GM12878 (cell line): Measurements from ENCODE around the gene PPIF.

Source experiments
- ATF3 ChIP-seq: IDR thresholded peaks from 2 replicates; pipeline ENCODE4 v1.6.1; 2011; ENCODE audit warnings: low read depth, mild to moderate bottlenecking, low read length, moderate library complexity, borderline replicate concordance; ENCODE audit errors: extremely low read depth
- BCL3 ChIP-seq: IDR thresholded peaks from 2 replicates; pipeline ENCODE4 v1.6.1; 2011; ENCODE audit warnings: borderline replicate concordance, low read depth, mild to moderate bottlenecking, moderate library complexity, low read length; ENCODE audit not compliant: insufficient read depth, poor library complexity, severe bottlenecking
- CTCF ChIP-seq, 3 experiments: IDR thresholded peaks in 2 of 3; conservative IDR thresholded peaks in 1 of 3; 2 replicates each; pipeline ENCODE4 v1.5.1; 2011; ENCODE audit warnings: low read depth in 3 of 3, low read length in 3 of 3, mild to moderate bottlenecking in 3 of 3, control low read depth in 2 of 3, moderate library complexity in 2 of 3, inconsistent platforms in 1 of 3, mixed read lengths in 1 of 3; ENCODE audit not compliant: control insufficient read depth in 2 of 3, insufficient read depth in 1 of 3; ENCODE audit errors: extremely low read depth in 1 of 3
- NFXL1 ChIP-seq: fragments of 450-650 bp; IDR thresholded peaks from 2 replicates; pipeline ENCODE4 v1.6.1; 2017; ENCODE audit warnings: antibody characterized with exemption, mild to moderate bottlenecking, borderline replicate concordance
- POLR2A ChIP-seq: IDR thresholded peaks from 2 replicates; pipeline ENCODE4 v1.6.1; 2011; ENCODE audit warnings: low read depth, mild to moderate bottlenecking, low read length
- POLR2AphosphoS2 ChIP-seq: IDR thresholded peaks from 2 replicates; pipeline ENCODE4 v1.6.1; 2011; ENCODE audit warnings: low read depth, mild to moderate bottlenecking, low read length, improper control_type of control experiment, moderate library complexity
- POLR2AphosphoS5 ChIP-seq: IDR thresholded peaks from 2 replicates; pipeline ENCODE4 v1.6.1; 2011; ENCODE audit warnings: mild to moderate bottlenecking, low read length, inconsistent platforms
- RELA ChIP-seq: fragments of 450-650 bp; IDR thresholded peaks from 2 replicates; pipeline ENCODE4 v1.8.0; 2014; ENCODE audit warnings: borderline replicate concordance; ENCODE audit not compliant: partially characterized antibody
- TCF7 ChIP-seq: IDR thresholded peaks from 2 replicates; pipeline ENCODE4 v1.6.1; 2014; ENCODE audit warnings: antibody characterized with exemption, borderline replicate concordance

- no peak for TF ChIP-seq CTCF (IDR thresholded peaks at IDR 0.05 in 2 of 3, conservative IDR thresholded peaks at IDR 0.05 in 1 of 3; ENCODE audit: control insufficient read depth in 2 of 3, extremely low read depth in 1 of 3, insufficient read depth in 1 of 3, low read depth in 3 of 3, low read length in 3 of 3)
- no peak for TF ChIP-seq ATF3
- no peak for TF ChIP-seq RELA
- no peak for TF ChIP-seq POLR2A
- TF ChIP-seq POLR2AphosphoS2: no peak
- TF ChIP-seq TCF7: no peak
- no peak for TF ChIP-seq NFXL1
- TF ChIP-seq POLR2AphosphoS5: 0 out of 2 replicates have a peak, but pooled peaks have one; percentile 6
- TF ChIP-seq BCL3: no peak
Measured at GRCh38 chr10:79353000-79353406, 5.7 kb downstream of the PPIF start.
